CD4-positive, alpha-beta T cell (primary cell): Measurements from ENCODE around the gene HPS1. TPM values are rescaled to one million over a fixed set of nuclear protein-coding genes. Genes with fewer than 3 reads are reported as not detected.
A peak's percentile ranks its signal among the peaks of the same experiment; 100 is the strongest.

Experiments used
- ATAC-seq: fragments of 200-7000 bp; cut with Tn5 transposase; one replicate; pipeline ENCODE4 v1.10.0; 2022; ENCODE audit warnings: mild to moderate bottlenecking; ENCODE audit not compliant: poor library complexity
- CTCF ChIA-PET: fragments of 350-600 bp; sonication (Branson Sonifier 250); formaldehyde crosslinking; loops from one replicate; lab custom pipeline; 2021; ENCODE audit warnings: antibody characterized with exemption, inconsistent platforms; lab: Charles Lee
- POLR2A ChIA-PET: fragments of 350-600 bp; sonication (Branson Sonifier 250); formaldehyde crosslinking; loops from one replicate; lab custom pipeline; 2021; ENCODE audit warnings: antibody characterized with exemption, inconsistent platforms; lab: Charles Lee
- DNase-seq, 14 experiments: peaks; one replicate each; pipeline ENCODE4 v3.0.0-alpha.2; 2013 to 2020; ENCODE audit warnings: mixed read lengths in 2 of 14
- H3K27ac ChIP-seq, 2 donors: one replicate each; pipeline versions ENCODE4 v1.5.1 to v1.7.0; 2013; ENCODE audit warnings: low read length in 2 of 2, low read depth in 1 of 2, mild to moderate bottlenecking in 1 of 2
- H3K27me3 ChIP-seq, 2 experiments: 1 replicate in 1 of 2; 2 replicates in 1 of 2; pipeline versions ENCODE4 v1.6.1 to v1.7.0; 2013; ENCODE audit warnings: low read length in 2 of 2, control low read depth in 1 of 2, mild to moderate bottlenecking in 1 of 2, moderate library complexity in 1 of 2; ENCODE audit not compliant: insufficient read depth in 2 of 2, control insufficient read depth in 1 of 2
- H3K36me3 ChIP-seq: one replicate; pipeline ENCODE4 v1.6.1; 2013; ENCODE audit warnings: low read length, control low read depth; ENCODE audit not compliant: insufficient read depth
- H3K4me1 ChIP-seq: one replicate; pipeline ENCODE4 v1.6.1; 2013; ENCODE audit warnings: low read length, control low read depth; ENCODE audit not compliant: insufficient read depth
- H3K4me3 ChIP-seq: one replicate; pipeline ENCODE4 v1.5.1; 2013; ENCODE audit warnings: mild to moderate bottlenecking, low read length, moderate library complexity
- H3K9me3 ChIP-seq, 2 experiments: 1 replicate in 1 of 2; 2 replicates in 1 of 2; pipeline versions ENCODE4 v1.6.1 to v1.7.0; 2013; ENCODE audit warnings: low read length in 2 of 2, mild to moderate bottlenecking in 2 of 2, control low read depth in 1 of 2, moderate library complexity in 1 of 2; ENCODE audit not compliant: control insufficient read depth in 1 of 2, insufficient read depth in 1 of 2
- H3K27ac Mint-ChIP-seq: one replicate; pipeline ENCODE4 v1.8.0; 2020; ENCODE audit warnings: mixed read lengths
- H3K27me3 Mint-ChIP-seq: one replicate; pipeline ENCODE4 v1.8.0; 2021; ENCODE audit warnings: mixed read lengths
- H3K36me3 Mint-ChIP-seq: one replicate; pipeline ENCODE4 v1.8.0; 2021; ENCODE audit warnings: low read depth, mixed read lengths
- H3K4me1 Mint-ChIP-seq: one replicate; pipeline ENCODE4 v1.8.0; 2021; ENCODE audit warnings: low read depth, mixed read lengths
- H3K4me3 Mint-ChIP-seq: one replicate; pipeline ENCODE4 v1.8.0; 2020; ENCODE audit warnings: mild to moderate bottlenecking, mixed read lengths
- H3K9me3 Mint-ChIP-seq: one replicate; pipeline ENCODE4 v1.8.0; 2020; ENCODE audit warnings: mixed read lengths
- CTCF ChIP-seq: fragments of 200-600 bp; IDR thresholded peaks from one replicate; pipeline ENCODE4 v1.8.0; 2022; ENCODE audit warnings: antibody characterized with exemption, mild to moderate bottlenecking
- intact Hi-C, 2 experiments: fragments of 100-400 bp; cut with DNase I in 1 of 2; cut with micrococcal nuclease in 1 of 2; formaldehyde crosslinking; loops; one replicate each; pipeline versions ENCODE4 v1.15.1 to v1.9.0; 2023 to 2025; cut with DNase I, micrococcal nuclease
- total RNA-seq, 174 experiments: library from RNA in 2 of 174; stranded (reverse) in 2 of 174; gene quantifications; one replicate each; pipeline ENCODE4 v1.2.3 and lab custom pipeline; 2021 to 2026

Gene HPS1
- total RNA-seq, 2 experiments from 2014 or later = 49.8 to 50.5 TPM

DNA sequence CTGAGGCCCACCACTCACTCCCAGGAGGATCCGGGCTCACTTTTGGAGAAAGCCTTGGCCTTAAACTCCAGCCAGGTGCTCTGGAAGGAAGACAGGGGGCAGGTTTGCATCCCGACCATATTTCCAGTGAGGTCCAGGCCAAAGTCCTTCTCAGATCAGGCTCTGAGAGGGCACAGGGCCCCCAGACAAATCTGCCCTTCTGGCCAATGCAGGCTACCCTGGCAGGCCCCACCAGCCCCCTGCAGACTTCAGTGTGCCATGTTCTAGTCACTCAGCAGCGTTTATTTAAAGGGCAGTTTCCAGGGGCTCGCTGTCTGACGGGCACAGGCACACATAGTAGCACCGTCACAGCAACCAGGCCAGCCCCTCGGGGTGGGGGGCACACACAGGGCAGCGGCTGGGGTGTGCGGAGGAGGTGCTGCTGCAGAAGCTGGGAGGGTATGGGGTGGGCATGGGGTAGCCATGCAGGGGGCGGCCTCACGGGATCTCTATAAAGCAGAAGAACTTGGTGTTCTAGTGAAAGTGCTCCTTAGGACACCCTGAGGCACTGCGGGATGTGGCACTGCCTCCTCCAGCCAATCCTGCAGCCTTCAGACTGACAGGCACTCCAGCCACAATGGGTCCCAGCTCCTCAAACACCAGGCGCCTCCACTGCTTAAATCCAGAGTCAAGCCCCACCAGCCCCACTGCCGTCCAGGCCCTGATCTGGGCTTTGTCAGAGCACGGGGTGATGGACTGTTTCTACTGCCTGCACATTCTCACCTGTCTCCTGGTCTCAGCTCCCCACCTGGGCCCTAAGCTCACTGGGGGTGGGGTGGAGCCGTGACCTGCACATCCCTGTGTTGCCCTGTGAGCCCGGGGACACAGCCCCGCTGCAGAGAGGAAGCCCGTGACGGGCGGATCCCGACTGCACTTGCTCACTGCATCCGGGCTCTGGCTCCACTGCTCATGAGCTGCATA is 22.2 kb downstream of the HPS1 start:
- H3K4me3 ChIP-seq = no peak overlapping the region
- no peak for ATAC-seq
- Mint-ChIP-seq H3K27ac (no peak overlapping the region), H3K4me1 (no peaks in the 10 kb centered on the region), H3K27me3 (no peaks in the 10 kb centered on the region), H3K4me3 (no peak overlapping the region), H3K36me3 (peaks cover 60% of the 10 kb centered on the region), H3K9me3 (no peaks in the 10 kb centered on the region)
- ChIA-PET CTCF (interaction anchor here (1.5 kb wide), 2 partner anchors 10 to 11 kb away, joined by 7 to 11 read pairs; partner anchors contain the start of gene PYROXD2), POLR2A (no interaction called here)
- H3K36me3 ChIP-seq = peaks cover 62% of the 10 kb centered on the region
- DNase-seq = peak in 1 of 14 experiments; percentile 6
- no peaks in the 10 kb centered on the region for H3K9me3 ChIP-seq
- H3K27me3 ChIP-seq = no peaks in the 10 kb centered on the region
- peaks cover 6% of the 10 kb centered on the region for H3K4me1 ChIP-seq
- intact Hi-C loops = no loop called here
- TF ChIP-seq CTCF = no peak
- no peak overlapping the region for H3K27ac ChIP-seq

DNA sequence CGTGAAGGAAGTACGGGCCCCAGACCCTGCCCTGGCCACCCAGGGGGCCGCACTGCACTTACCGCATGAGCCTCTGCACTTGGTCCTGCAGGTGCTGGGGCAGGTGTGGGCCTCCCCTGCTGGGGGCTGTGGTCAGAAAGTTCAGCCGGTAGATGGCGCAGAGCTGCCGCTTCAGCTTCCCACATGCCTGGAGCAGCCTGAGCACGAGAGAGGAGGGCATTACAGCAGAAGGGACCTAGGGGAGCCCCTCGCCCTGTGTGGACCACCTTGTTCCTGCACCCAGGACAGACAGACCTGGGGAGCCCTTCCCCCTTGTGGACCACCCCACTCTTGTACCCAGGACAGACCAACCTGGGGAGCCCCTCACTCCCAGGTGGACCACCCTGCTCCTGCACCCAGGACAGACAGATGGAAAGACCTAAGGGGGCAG is 23.0 kb downstream of the HPS1 start:
- POLR2A ChIA-PET = no interaction called here
- no peak overlapping the region for H3K4me3 Mint-ChIP-seq
- no peaks in the 10 kb centered on the region for H3K27me3 ChIP-seq
- peaks cover 69% of the 10 kb centered on the region for H3K36me3 Mint-ChIP-seq
- H3K4me3 ChIP-seq = no peak overlapping the region
- H3K4me1 ChIP-seq = peaks cover 6% of the 10 kb centered on the region
- ATAC-seq (no peak), DNase-seq (peak in 1 of 14 experiments; percentile 17)
- no peak overlapping the region for H3K27ac ChIP-seq
- no peaks in the 10 kb centered on the region for H3K9me3 ChIP-seq
- H3K27me3 Mint-ChIP-seq = no peaks in the 10 kb centered on the region
- CTCF ChIA-PET = no interaction called here
- intact Hi-C loops = no loop called here
- no peaks in the 10 kb centered on the region for H3K4me1 Mint-ChIP-seq
- H3K36me3 ChIP-seq = peaks cover 64% of the 10 kb centered on the region
- no peak overlapping the region for H3K27ac Mint-ChIP-seq
- H3K9me3 Mint-ChIP-seq = no peaks in the 10 kb centered on the region
- no peak for TF ChIP-seq CTCF

- Histone ChIP-seq H3K4me3 (no peak overlapping the region), H3K36me3 (peaks cover 55% of the 10 kb centered on the region), H3K4me1 (peaks cover 6% of the 10 kb centered on the region), H3K27ac (no peak overlapping the region), H3K9me3 (no peaks in the 10 kb centered on the region), H3K27me3 (no peaks in the 10 kb centered on the region)
- H3K36me3 Mint-ChIP-seq = peaks cover 66% of the 10 kb centered on the region
- ChIA-PET CTCF (no interaction called here), POLR2A (no interaction called here)
- no peak overlapping the region for H3K27ac Mint-ChIP-seq
- H3K27me3 Mint-ChIP-seq = no peaks in the 10 kb centered on the region
- no peak for DNase-seq
- no peaks in the 10 kb centered on the region for H3K9me3 Mint-ChIP-seq
- no peak for ATAC-seq
- intact Hi-C loops = no loop called here
- H3K4me3 Mint-ChIP-seq = no peak overlapping the region
- TF ChIP-seq CTCF = no peak
- no peaks in the 10 kb centered on the region for H3K4me1 Mint-ChIP-seq
These were observed 24.6 kb downstream of the HPS1 start for GRCh38 chr10:98422182-98422581.
